ENCODE data around the gene AGR3.
"Not testable (repeated sequence)": the region's sequence is repeated elsewhere in the genome, so short reads cannot be mapped to it uniquely, and the experiment has no call there.

The AGR3 gene

GRCh38 chr7:16891874-16892643 lies 10.3 kb upstream of the AGR3 start:
- DNase-seq (ENCODE audit: low read depth in 3 of 3), result no peak

DNA sequence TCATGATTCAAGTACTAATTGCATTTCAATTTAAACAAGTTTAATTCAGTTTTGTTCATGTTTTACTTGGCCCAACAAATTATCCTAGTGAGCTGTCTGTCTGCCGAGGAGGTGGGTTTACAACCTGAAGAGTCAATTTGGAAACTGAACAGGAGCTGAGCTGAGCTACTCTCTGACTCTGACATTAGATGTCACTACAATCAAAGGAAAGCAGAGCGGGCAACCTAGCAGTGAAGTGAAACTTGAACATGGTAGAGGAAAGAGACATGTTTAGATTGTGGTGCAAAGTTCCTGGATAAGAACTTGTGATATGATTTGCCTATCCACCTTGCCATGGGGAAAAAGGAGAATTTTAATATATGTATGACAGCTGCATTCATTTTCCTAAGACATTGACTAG lies 9.6 kb upstream of the AGR3 start:
- no peak for DNase-seq (ENCODE audit: low read depth in 3 of 3)

- no peak for DNase-seq (ENCODE audit: low read depth in 3 of 3)
Measured at GRCh38 chr7:16889851-16890415, 8.2 kb upstream of the AGR3 start.

DNA sequence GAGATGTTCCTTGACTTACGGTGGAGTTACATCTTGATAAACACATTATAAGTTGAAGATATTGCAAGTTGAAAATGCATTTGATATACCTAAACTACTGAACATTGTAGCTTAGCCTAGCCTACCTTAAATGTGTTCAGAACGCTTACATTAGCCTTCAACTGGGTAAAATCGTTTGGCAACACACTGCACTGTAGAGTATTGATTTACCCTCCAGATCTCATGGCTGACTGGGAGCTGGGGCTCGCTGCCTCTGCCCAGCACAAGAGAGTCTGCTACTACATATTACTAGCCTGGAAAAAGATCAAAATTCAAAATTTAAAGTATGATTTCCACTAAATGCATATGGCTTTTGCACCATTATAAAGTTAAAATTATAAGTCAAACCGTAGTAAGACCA lies 7.5 kb upstream of the AGR3 start:
- no peak for DNase-seq (ENCODE audit: low read depth in 3 of 3)

GRCh38 chr7:16883918-16884317 lies 2.1 kb upstream of the AGR3 start:
- DNase-seq (ENCODE audit: low read depth in 3 of 3), result no peak

- DNase-seq (ENCODE audit: low read depth in 3 of 3), result no peak
Measured at GRCh38 chr7:16880554-16880953, 1.2 kb downstream of the AGR3 start.

GRCh38 chr7:16879181-16879580 lies 2.6 kb downstream of the AGR3 start:
- DNase-seq (ENCODE audit: low read depth in 3 of 3), result no peak

DNA sequence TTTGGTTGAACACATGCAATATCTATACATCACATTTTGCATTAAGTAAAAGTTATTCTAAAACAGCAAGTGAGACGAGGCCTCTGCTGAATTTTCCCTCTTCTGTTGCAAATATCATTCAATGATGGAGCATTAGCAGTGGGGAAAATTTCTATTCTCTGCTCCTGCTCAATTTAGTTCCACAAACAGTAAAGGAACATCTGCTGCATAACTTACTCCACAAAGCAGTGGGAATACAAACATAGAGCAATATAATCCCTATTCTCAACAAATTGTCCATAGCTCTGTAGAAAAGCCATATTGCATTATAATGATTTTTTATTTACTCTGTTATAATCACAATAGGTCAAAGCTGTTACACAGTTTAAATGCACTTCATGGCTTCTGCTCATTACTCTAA lies 5.9 kb downstream of the AGR3 start:
- no peak for DNase-seq (ENCODE audit: low read depth in 3 of 3)

DNA sequence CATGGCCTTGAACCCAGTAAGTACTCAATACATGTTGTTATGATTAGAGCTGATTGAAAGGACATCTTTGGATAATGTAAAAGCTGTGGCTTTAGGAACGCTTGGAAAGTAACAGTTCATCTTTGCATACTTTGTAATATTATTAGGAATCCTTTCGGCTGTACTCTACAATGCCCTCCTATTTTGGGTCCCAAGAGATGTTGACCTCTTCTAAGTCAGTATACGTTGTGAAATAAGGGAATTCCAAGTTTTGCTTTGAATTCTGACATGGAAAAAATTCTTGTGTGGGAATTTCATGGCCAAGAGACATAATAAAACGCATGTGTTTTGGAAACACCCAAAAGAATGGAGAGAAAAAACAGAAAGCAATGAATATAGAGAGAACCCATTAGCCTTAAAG lies 7.7 kb downstream of the AGR3 start:
- DNase-seq (ENCODE audit: low read depth in 3 of 3), result no peak

DNA sequence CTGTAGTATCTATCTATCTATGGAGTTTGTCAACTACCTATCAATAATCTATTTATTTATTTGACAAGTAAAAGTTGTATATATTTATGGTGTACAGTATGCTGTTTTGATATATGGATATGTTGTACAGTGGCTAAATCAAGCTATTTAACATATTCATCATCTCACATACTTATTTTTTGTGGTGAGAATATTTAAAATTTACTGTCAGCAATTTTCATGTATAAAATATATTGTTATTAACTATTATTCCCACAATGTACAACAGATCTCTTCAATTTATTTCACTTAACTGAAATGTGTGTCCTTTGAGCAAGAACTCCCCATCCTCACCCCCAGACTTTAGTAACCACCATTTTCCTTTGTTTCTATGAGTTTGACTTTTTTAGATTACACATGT lies 14.5 kb downstream of the AGR3 start:
- DNase-seq (ENCODE audit: low read depth in 3 of 3), result no peak

- not testable (repeated sequence) for DNase-seq (ENCODE audit: low read depth in 3 of 3)
Measured at GRCh38 chr7:16853189-16853588, 28.6 kb downstream of the AGR3 start.

DNA sequence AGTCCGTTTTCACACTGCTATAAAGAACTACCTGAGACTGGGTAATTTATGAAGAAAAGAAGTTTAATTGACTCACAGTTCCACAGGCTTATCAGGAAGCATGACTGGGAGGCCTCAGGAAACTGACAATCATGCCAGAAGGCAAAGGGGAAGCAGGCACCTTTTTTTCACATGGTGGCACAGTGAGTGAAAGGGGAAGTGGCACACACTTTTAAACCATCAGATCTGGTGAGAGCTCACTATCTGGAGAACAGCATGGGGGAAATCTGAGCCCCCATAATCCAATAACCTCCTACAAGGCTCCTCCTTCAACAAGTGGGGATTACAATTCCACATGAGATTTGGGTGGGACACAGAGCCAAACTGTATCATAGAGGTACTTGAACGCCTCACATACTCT lies 30.0 kb downstream of the AGR3 start:
- DNase-seq (ENCODE audit: low read depth in 3 of 3), result no peak

GRCh38 chr7:16850614-16851466 lies 30.9 kb downstream of the AGR3 start:
- no peak for DNase-seq (ENCODE audit: low read depth in 3 of 3)

GRCh38 chr7:16849296-16850148 lies 32.3 kb downstream of the AGR3 start:
- no peak for DNase-seq (ENCODE audit: low read depth in 3 of 3)

DNA sequence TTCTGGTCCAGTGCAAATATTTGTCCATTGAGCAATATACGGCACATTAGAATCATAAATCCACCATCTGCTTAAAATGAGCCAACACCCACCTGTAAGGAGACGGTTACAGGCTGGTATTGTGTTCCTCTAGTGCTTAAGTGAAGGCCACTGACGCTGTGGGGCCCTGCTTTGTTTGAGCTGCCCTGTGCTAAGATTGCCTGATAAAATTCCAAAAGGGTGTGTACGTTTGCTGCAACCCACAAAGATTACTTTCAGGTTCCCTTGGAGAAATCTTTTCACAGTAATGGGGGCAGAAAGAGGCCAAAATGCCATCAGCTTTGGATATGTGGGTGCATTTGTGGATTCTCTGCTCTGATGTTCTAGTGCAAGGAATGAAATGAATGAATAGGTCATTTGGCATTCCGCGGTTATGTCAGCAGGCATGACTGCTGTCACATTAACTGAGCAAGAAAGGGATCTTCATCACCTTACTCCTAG lies 34.4 kb downstream of the AGR3 start:
- no peak for DNase-seq (ENCODE audit: low read depth in 3 of 3)

GRCh38 chr7:16846601-16847165 lies 35.1 kb downstream of the AGR3 start:
- no peak for DNase-seq (ENCODE audit: low read depth in 3 of 3)

GRCh38 chr7:16845746-16846145 lies 36.0 kb downstream of the AGR3 start:
- no peak for DNase-seq (ENCODE audit: low read depth in 3 of 3)

GRCh38 chr7:16841681-16842080 lies 40.1 kb downstream of the AGR3 start:
- DNase-seq (ENCODE audit: low read depth in 3 of 3), result no peak

- DNase-seq (ENCODE audit: low read depth in 3 of 3), result no peak
Measured at GRCh38 chr7:16840094-16840493, 41.7 kb downstream of the AGR3 start.

- DNase-seq (ENCODE audit: low read depth in 3 of 3), result no peak
Measured at GRCh38 chr7:16839646-16840045, 42.1 kb downstream of the AGR3 start.

- DNase-seq (ENCODE audit: low read depth in 3 of 3), result no peak
Measured at GRCh38 chr7:16838891-16839290, 42.9 kb downstream of the AGR3 start.
